Measurements from ENCODE around the gene PYGB.
"Not testable (repeated sequence)": the region's sequence is repeated elsewhere in the genome, so short reads cannot be mapped to it uniquely, and the experiment has no call there.

Gene PYGB

DNA sequence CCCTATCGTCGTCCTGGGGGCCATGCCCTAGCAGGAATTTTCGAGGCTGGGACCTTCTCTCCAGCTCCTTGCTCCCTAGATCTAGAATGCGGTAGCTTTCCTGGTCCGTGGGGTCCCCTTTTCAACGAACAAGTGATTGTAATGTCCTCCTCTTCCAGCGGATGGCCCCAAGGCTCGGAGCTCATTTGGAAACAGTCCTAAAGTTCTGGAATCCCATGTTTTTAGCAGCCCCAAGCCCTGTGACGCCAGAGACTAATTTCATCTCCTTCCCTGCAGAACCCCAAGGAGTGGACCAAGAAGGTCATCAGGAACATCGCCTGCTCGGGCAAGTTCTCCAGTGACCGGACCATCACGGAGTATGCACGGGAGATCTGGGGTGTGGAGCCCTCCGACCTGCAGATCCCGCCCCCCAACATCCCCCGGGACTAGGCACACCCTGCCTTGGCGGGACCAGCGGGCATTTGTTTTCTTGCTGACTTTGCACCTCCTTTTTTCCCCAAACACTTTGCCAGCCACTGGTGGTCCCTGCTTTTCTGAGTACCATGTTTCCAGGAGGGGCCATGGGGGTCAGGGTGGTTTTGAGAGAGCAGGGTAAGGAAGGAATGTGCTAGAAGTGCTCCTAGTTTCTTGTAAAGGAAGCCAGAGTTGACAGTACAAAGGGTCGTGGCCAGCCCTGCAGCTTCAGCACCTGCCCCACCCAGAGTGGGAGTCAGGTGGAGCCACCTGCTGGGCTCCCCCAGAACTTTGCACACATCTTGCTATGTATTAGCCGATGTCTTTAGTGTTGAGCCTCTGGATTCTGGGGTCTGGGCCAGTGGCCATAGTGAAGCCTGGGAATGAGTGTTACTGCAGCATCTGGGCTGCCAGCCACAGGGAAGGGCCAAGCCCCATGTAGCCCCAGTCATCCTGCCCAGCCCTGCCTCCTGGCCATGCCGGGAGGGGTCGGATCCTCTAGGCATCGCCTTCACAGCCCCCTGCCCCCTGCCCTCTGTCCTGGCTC lies 48.5 kb downstream of the PYGB start:
- peak; percentile 54 for DNase-seq (ENCODE audit: low read depth)

DNA sequence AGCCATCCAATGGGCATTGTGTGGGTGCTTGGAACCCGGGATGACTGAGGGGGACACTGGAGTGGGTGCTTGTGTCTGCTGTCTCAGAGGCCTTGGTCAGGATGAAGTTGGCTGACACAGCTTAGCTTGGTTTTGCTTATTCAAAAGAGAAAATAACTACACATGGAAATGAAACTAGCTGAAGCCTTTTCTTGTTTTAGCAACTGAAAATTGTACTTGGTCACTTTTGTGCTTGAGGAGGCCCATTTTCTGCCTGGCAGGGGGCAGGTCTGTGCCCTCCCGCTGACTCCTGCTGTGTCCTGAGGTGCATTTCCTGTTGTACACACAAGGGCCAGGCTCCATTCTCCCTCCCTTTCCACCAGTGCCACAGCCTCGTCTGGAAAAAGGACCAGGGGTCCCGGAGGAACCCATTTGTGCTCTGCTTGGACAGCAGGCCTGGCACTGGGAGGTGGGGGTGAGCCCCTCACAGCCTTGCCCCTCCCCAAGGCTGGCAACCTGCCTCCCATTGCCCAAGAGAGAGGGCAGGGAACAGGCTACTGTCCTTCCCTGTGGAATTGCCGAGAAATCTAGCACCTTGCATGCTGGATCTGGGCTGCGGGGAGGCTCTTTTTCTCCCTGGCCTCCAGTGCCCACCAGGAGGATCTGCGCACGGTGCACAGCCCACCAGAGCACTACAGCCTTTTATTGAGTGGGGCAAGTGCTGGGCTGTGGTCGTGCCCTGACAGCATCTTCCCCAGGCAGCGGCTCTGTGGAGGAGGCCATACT lies 49.4 kb downstream of the PYGB start:
- DNase-seq (ENCODE audit: low read depth) = no peak

- no peak for DNase-seq (ENCODE audit: low read depth)
Measured at GRCh38 chr20:25299806-25300205, 51.9 kb downstream of the PYGB start.

DNA sequence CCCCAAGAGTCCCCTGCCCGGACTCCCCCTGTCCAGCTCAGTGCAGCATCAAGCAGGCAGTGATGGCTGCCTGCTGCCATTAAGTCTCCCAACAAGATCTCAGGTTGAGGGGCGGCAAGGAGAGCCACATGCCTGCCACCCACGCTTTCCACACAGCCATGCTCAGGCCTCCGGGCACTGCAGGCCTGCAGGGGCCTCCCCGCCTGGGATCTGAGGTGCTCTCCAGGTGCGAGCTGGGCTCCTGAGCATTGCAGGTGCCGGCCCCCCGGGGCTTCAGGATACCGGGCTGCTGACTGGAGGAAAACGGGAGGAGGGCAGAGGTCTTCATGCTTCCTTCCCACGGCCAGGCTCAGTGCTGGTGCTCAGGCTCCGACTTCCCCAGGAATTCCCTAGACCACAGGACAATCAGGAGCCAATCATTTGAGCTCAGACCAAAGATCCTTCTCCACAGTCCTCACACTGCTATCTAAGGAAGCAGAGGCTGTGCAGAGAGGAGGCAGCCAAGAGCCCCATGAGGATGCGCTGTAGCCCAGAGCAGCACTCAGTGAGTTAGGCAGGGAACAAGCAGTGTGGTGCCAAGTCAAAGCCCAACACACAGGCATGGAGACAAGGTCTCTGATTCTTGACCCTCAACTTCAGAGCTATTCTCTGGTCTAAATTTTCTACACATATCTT lies 52.7 kb downstream of the PYGB start:
- peak; percentile 31 for DNase-seq (ENCODE audit: low read depth)

GRCh38 chr20:25301357-25301920 lies 53.6 kb downstream of the PYGB start:
- no peak for DNase-seq (ENCODE audit: low read depth)

DNA sequence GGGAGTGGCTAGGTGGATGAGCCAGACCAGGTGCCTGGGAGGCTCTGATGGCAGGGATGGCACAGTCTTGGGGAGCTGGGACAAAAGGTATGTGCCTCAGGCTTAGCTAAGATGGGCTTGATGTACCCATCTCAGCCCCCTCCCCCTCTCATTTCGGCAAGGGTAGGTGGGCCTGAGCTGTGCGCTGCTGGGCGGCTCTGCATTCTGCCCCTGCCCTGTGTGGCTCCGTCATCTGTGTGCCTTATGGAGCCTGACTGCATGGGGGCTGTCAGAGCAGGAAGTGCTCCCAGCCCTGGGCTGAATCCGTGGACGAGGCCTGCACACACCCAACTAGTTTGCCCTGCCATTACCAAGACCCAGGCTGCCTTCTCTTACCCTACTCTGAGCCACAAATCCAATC lies 54.7 kb downstream of the PYGB start:
- DNase-seq (ENCODE audit: low read depth) = no peak

DNA sequence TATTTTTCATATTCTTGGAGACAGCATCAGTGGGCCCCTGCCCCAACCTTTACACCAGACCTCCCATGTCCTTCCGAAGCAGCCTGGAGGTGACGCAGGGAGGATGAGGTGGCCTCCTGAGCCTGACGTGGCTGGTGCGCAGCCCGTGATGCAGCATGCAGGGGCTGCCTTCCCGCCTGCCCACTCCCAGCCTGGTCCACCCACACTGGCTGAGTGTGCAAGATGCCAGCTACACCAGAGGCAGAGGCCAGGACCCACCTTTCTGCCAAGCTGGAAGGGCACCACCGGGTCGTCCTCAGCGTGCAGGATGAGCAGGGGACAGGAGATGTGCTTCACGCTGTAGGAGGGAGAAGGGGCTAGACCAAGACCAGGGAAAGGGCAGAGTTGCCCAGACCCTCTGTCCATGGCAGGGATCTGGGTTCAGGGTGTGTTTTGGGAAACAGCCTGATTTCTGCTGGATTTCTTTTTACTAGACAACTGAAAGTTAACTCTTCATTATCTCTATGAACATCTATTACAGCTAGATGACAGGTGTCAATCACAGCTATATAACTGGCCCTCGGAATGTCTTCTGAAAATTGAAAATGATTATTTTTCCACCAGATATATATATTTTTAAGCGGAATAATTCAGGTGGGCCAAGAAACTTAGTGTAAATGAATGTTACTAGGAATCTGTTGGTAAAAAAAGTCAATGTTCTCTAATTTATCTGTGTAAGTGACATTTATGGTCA lies 55.6 kb downstream of the PYGB start:
- no peak for DNase-seq (ENCODE audit: low read depth)

- DNase-seq (ENCODE audit: low read depth) = no peak
Measured at GRCh38 chr20:25304025-25304549, 56.2 kb downstream of the PYGB start.

- DNase-seq (ENCODE audit: low read depth) = no peak
Measured at GRCh38 chr20:25306991-25307903, 59.4 kb downstream of the PYGB start.

DNA sequence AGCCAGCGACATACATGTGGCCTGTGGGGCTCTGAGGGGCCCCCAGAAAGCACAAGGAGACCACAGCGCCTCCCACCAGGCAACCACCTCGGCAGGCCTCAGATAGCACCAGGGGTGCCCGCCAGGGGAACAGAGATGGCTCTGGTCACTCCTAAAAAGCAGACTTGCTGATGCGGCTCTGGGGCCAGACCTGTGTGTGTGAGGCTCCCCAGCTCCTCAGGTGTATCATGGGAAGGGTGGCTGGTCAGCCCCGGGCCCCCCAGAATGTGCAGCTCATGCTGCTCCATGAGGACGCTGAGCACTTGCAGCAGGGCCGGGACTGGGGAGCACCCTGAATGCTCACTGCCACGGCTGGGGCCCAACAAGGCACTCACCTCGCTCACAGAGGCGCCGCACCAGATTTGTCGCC lies 60.2 kb downstream of the PYGB start:
- no peak for DNase-seq (ENCODE audit: low read depth)

GRCh38 chr20:25308671-25309394 lies 60.9 kb downstream of the PYGB start:
- DNase-seq (ENCODE audit: low read depth) = peak; percentile 62

GRCh38 chr20:25309395-25310267 lies 61.7 kb downstream of the PYGB start:
- peak; percentile 82 for DNase-seq (ENCODE audit: low read depth)

DNA sequence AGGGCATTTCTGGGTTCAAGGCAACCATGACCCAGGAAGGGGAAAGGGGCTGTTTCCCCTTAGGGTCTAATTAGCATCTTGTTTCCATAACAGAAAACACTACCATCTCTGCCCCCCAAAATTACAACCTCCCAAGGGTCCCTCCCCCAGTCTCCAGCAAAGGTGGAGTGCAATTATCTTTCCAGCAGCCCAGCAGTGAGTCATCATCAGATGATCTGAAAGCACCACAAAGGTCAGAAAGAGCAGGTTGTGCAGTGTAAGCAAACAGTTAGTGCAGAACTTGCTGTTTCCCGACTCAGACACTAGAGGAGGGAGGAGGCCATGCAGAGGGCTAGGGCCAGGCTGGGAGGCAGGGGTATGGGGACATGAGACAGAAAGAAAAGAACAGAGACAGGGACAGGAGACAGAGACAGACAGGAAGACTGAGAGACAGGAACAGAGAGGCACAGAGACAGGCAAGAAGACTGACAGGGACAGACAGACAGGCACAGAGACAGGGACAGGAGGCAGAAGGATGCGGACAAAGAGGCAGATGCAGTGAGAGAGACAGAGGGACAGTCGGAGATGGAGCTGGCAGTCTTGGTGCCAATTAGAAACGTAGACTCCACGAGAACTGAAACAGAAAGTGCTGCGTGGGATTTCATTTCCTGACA lies 62.5 kb downstream of the PYGB start:
- peak; percentile 88 for DNase-seq (ENCODE audit: low read depth)

- DNase-seq (ENCODE audit: low read depth) = peak; percentile 76
Measured at GRCh38 chr20:25310921-25311728, 63.2 kb downstream of the PYGB start.

- not testable (repeated sequence) for DNase-seq (ENCODE audit: low read depth)
Measured at GRCh38 chr20:25312716-25313115, 64.8 kb downstream of the PYGB start.

- DNase-seq (ENCODE audit: low read depth) = no peak
Measured at GRCh38 chr20:25313593-25313992, 65.7 kb downstream of the PYGB start.
